WERI-Rb-1 (cell line): Measurements from ENCODE around the gene KRT6B.

Source experiments
- DNase-seq: peaks from one replicate; pipeline ENCODE4 v3.0.0-alpha.2; 2020
- H3K27ac ChIP-seq: fragments of 250-450 bp; sonication (Bioruptor Pico); 2 replicates; pipeline ENCODE4 v1.5.1; 2020; ENCODE audit warnings: mild to moderate bottlenecking, moderate library complexity
- H3K27me3 ChIP-seq: fragments of 250-450 bp; sonication (Bioruptor Pico); 2 replicates; pipeline ENCODE4 v1.5.1; 2021; ENCODE audit warnings: mild to moderate bottlenecking, low read depth, moderate library complexity; ENCODE audit not compliant: insufficient read depth, severe bottlenecking
- H3K36me3 ChIP-seq: fragments of 250-450 bp; sonication (Bioruptor Pico); 2 replicates; pipeline ENCODE4 v1.5.1; 2020; ENCODE audit warnings: mild to moderate bottlenecking, moderate library complexity
- H3K4me3 ChIP-seq: 2 replicates; pipeline ENCODE4 v1.5.1; 2011; ENCODE audit warnings: low read depth, mild to moderate bottlenecking, control low read depth, low read length
- H3K9me3 ChIP-seq: fragments of 250-450 bp; sonication (Bioruptor Pico); 2 replicates; pipeline ENCODE4 v1.5.1; 2021; ENCODE audit warnings: mild to moderate bottlenecking, moderate library complexity; ENCODE audit not compliant: severe bottlenecking
- CTCF ChIP-seq: IDR thresholded peaks from 2 replicates; pipeline ENCODE4 v1.5.1; 2011; ENCODE audit warnings: low read depth, mild to moderate bottlenecking, control low read depth, inconsistent platforms, low read length

Gene KRT6B

GRCh38 chr12:52423661-52424500 lies 28.1 kb downstream of the KRT6B start:
- no peak overlapping the region for H3K27ac ChIP-seq
- TF ChIP-seq CTCF = no peak
- H3K4me3 ChIP-seq = no peak overlapping the region
- H3K9me3 ChIP-seq = no peaks in the 10 kb centered on the region
- peaks cover 95% of the 10 kb centered on the region for H3K27me3 ChIP-seq
- no peak for DNase-seq
- no peaks in the 10 kb centered on the region for H3K36me3 ChIP-seq

DNA sequence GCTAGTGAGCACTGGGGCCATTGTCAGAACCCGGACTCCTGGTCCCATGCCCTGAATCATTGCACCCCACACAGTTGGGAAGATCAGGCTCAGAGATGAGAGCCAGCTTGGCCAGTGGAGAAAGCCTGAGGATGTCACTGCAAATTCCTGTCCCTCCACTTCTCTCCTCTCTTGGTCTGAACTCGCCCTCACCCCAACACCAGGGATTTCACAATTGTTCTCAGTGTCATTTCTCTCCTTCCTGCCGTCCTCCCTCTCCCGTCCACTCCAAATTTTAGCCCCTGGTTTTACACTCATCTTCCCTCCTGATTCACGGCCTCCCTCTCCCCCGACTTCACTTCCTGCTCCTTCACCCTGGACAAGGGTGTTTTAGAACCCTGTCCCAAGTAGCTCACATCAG lies 28.9 kb downstream of the KRT6B start:
- no peaks in the 10 kb centered on the region for H3K9me3 ChIP-seq
- H3K4me3 ChIP-seq = no peak overlapping the region
- H3K36me3 ChIP-seq = no peaks in the 10 kb centered on the region
- no peak for DNase-seq
- TF ChIP-seq CTCF = no peak
- peaks cover 97% of the 10 kb centered on the region for H3K27me3 ChIP-seq
- H3K27ac ChIP-seq = no peak overlapping the region

- Histone ChIP-seq H3K27me3 (peaks cover 93% of the 10 kb centered on the region), H3K9me3 (no peaks in the 10 kb centered on the region), H3K4me3 (no peak overlapping the region), H3K36me3 (no peaks in the 10 kb centered on the region), H3K27ac (no peak overlapping the region)
- no peak for TF ChIP-seq CTCF
- no peak for DNase-seq
Measured at GRCh38 chr12:52419656-52420055, 32.3 kb downstream of the KRT6B start.

DNA sequence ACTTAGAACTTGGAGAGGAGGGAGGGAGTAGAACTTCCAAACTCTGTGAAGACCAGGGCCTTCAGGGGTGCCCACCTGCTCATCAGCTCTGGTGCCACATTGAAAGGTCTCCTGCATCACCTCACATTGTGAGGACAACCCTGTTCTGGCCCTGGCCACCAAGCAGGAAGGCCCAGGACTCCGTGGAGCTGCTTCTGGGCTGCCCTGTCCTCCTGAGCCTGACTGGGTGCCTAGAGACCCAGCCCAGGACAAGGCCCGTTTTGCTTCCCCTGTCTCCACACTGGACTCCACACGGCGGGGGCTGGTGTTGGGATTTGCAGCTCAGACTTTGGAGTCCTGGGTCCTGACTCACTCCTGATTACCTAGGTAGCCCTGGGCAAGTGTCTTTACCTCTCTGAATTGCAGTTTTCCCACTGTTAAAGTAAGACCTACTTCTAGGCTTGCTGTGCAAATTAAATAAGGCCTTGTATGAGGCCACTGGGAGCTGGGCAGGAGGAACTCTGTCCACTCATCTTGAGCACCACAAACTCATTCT lies 33.3 kb downstream of the KRT6B start:
- DNase-seq = no peak
- Histone ChIP-seq H3K27me3 (peaks cover 92% of the 10 kb centered on the region), H3K36me3 (no peaks in the 10 kb centered on the region), H3K4me3 (no peak overlapping the region), H3K9me3 (no peaks in the 10 kb centered on the region), H3K27ac (no peak overlapping the region)
- TF ChIP-seq CTCF = no peak

GRCh38 chr12:52417740-52418139 lies 34.2 kb downstream of the KRT6B start:
- no peaks in the 10 kb centered on the region for H3K36me3 ChIP-seq
- no peaks in the 10 kb centered on the region for H3K9me3 ChIP-seq
- no peak overlapping the region for H3K4me3 ChIP-seq
- no peak for DNase-seq
- peaks cover 92% of the 10 kb centered on the region for H3K27me3 ChIP-seq
- H3K27ac ChIP-seq = no peak overlapping the region
- TF ChIP-seq CTCF = no peak
